IPS DF 4.7 (cell line): ENCODE results near the gene CKS2.

ENCODE experiments used
- DNase-seq: peaks from one replicate; pipeline ENCODE4 v3.0.0-alpha.2; 2013; ENCODE audit warnings: low spot score; ENCODE audit errors: extremely low read depth

The CKS2 gene

DNA sequence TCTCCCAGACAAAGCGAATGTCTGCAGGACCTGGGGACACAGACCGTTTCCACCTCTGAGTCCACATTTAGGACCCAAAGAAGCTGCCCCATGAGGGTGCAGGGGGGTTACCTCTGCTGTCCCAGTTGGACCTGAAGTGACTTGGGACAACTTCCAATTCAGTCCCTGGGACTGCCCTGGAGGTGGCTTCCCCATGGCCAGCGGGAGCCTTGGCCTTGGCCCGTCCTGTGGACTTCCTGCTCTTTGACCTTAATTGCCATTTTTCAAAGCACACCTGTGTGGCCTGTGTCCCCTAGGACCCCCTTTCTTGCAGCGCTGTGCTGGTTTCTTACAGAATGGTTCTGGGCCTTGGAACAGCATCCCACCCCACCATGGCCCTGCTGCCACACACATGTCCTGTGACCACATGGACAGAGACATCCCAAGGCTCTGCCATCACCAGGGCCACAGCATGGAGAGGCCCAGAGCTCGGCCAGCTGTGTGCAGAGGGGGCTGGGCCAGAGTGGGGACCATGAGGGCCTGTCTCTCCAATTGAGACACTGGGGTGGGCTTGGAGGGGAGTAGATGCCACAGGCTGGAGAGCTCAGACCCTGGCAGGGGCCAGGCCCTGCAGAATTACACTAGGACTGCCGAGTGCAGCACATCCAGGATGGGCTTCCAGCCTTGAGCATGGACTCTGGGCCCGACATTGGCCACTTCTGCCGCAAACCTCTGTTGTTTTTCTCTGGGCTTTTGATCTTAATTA, 53.1 kb downstream of the CKS2 start:
- no peak for DNase-seq

DNA sequence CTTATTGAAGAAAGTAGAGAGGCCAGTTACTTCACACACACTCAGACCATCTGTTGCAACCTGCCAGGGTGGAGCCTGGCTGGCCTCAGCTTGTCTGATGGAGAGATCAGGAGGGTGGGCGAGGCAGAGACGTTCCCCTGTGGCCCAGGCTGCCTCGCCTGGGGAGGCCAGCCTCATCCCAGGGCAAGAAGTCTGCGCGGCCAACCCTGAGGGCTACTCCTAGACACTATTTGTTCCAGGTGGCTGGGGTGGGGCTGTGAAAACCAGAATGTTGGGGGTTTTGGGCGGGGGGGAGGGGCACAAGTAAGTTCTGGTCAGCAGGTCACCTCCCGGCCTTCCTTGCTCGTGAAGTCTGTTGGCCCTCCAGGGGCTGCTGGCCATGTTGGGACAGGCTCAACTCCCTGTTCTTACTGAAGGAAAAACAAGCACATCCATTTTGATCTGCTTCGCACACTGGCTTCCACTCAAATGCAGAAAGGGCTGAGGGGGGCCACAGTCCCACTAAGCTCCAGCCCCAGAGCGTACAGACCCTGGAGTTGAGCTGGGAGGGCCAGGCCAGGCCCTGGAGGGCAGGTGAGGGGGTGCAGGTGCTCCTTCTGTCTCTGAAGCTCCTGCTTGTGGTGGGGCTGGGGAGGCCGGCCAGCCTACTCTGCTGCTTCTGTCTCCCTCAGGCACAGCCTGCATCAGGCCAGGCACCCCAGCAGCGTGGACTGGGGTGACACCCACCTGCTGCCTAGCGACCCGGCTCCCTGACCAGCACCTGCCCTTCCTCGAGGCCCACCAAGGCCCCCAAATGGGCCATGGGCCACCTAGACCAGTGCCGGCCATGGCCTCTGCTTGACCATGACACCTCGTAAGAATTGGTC, 53.9 kb downstream of the CKS2 start:
- DNase-seq, result no peak

DNA sequence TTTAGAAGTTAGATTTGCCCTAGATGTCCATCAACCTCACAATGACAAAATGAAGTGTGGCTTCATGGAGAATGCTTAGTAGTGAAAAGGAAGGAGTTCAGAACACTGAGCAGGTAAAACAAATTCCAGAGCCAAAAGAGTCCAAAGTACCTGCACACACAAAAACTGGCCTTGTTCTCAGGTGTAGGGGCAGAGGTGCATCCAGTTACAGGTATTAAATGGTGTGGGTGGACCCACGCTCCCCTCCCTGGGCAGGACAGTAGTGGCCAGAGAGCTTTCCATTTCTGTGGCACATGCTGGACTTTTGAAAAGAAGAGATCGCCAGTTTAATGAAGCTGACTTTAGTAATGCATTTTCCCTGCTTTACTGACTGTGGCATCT, 54.5 kb downstream of the CKS2 start:
- no peak for DNase-seq
